HepG2 (cell line): ENCODE results near the gene CASKIN1. TPM values are rescaled to one million over a fixed set of nuclear protein-coding genes. Genes with fewer than 3 reads are reported as not detected.

Source experiments
- CBFB ChIP-seq: sonication (generic); formaldehyde crosslinking; IDR thresholded peaks from 2 replicates; pipeline ENCODE4 v1.4.0; 2020; ENCODE audit warnings: missing genetic modification reagents
- CSRNP1 ChIP-seq: sonication (generic); formaldehyde crosslinking; IDR thresholded peaks from 2 replicates; pipeline ENCODE4 v1.8.1; 2023; ENCODE audit warnings: mild to moderate bottlenecking, missing genetic modification reagents
- ELF4 ChIP-seq: sonication (generic); formaldehyde crosslinking; IDR thresholded peaks from 2 replicates; pipeline ENCODE4 v1.5.0; 2020; ENCODE audit warnings: missing genetic modification reagents, mild to moderate bottlenecking, moderate library complexity, borderline replicate concordance
- FUBP1 ChIP-seq: sonication (generic); formaldehyde crosslinking; IDR thresholded peaks from 2 replicates; pipeline ENCODE4 v1.5.1; 2020; ENCODE audit warnings: missing genetic modification reagents, mild to moderate bottlenecking, borderline replicate concordance
- HOXD1 ChIP-seq: sonication (generic); formaldehyde crosslinking; IDR thresholded peaks from 2 replicates; pipeline ENCODE4 v1.5.0; 2020; ENCODE audit warnings: missing genetic modification reagents
- KLF15 ChIP-seq: sonication (generic); formaldehyde crosslinking; IDR thresholded peaks from 2 replicates; pipeline ENCODE4 v1.8.1; 2023; ENCODE audit warnings: borderline replicate concordance, mild to moderate bottlenecking, inconsistent platforms, missing genetic modification reagents, mixed read lengths
- KMT2B ChIP-seq: IDR thresholded peaks from 2 replicates; pipeline ENCODE4 v1.6.1; 2016; ENCODE audit warnings: missing genetic modification reagents, missing compliant biosample characterization
- MTF1 ChIP-seq: sonication (generic); formaldehyde crosslinking; IDR thresholded peaks from 2 replicates; pipeline ENCODE4 v1.5.0; 2020; ENCODE audit warnings: missing genetic modification reagents
- NCOA1 ChIP-seq: sonication (generic); formaldehyde crosslinking; IDR thresholded peaks from 2 replicates; pipeline ENCODE4 v1.9.0; 2021; ENCODE audit warnings: missing genetic modification reagents
- NKX3-1 ChIP-seq: sonication (generic); formaldehyde crosslinking; IDR thresholded peaks from 2 replicates; pipeline ENCODE4 v1.5.0; 2020; ENCODE audit warnings: missing genetic modification reagents
- NR2C2 ChIP-seq: sonication (generic); formaldehyde crosslinking; IDR thresholded peaks from 2 replicates; pipeline ENCODE4 v1.4.0; 2020; ENCODE audit warnings: missing genetic modification reagents, mild to moderate bottlenecking, moderate library complexity, borderline replicate concordance
- RFXAP ChIP-seq: sonication (generic); formaldehyde crosslinking; IDR thresholded peaks from 2 replicates; pipeline ENCODE4 v1.4.0; 2020; ENCODE audit warnings: missing genetic modification reagents, borderline replicate concordance
- TBP ChIP-seq: sonication (generic); formaldehyde crosslinking; IDR thresholded peaks from 2 replicates; pipeline ENCODE4 v1.5.0; 2020; ENCODE audit warnings: missing genetic modification reagents
- ZMAT5 ChIP-seq: sonication (generic); formaldehyde crosslinking; IDR thresholded peaks from 2 replicates; pipeline ENCODE4 v1.5.0; 2020; ENCODE audit warnings: mild to moderate bottlenecking, low read depth, missing genetic modification reagents, borderline replicate concordance
- ZNF180 ChIP-seq: sonication (generic); formaldehyde crosslinking; IDR thresholded peaks from 2 replicates; pipeline ENCODE4 v1.4.0; 2020; ENCODE audit warnings: low read depth, missing genetic modification reagents, borderline replicate concordance
- ZNF30 ChIP-seq: sonication (generic); formaldehyde crosslinking; IDR thresholded peaks from 2 replicates; pipeline ENCODE4 v1.5.0; 2020; ENCODE audit warnings: mild to moderate bottlenecking, missing genetic modification reagents
- ZNF546 ChIP-seq: sonication (generic); formaldehyde crosslinking; conservative IDR thresholded peaks from 2 replicates; pipeline ENCODE4 v1.8.1; 2023; ENCODE audit warnings: mild to moderate bottlenecking, missing genetic modification reagents
- ZNF552 ChIP-seq: sonication (generic); formaldehyde crosslinking; IDR thresholded peaks from 2 replicates; pipeline ENCODE4 v1.9.0; 2022; ENCODE audit warnings: missing genetic modification reagents, mild to moderate bottlenecking, borderline replicate concordance
- ZNF891 ChIP-seq: sonication (generic); formaldehyde crosslinking; IDR thresholded peaks from 2 replicates; pipeline ENCODE4 v1.5.0; 2020; ENCODE audit warnings: mild to moderate bottlenecking, missing genetic modification reagents
- polyA plus RNA-seq, 8 experiments: library from polyadenylated mRNA; depleted of rRNA in 3 of 8; stranded (reverse) in 7 of 8; unstranded in 1 of 8; fragments of >200 nt; fragmentation: Illumina TruSeq in 4 of 8; extraction: Trizol in 4 of 8; gene quantifications; 2 replicates each; pipeline versions ENCODE4 v1.2.1 to v1.2.3, GENCODE V29; 2011 to 2016; ENCODE audit warnings: low read depth in 4 of 8, missing spikeins in 1 of 8, mixed read lengths in 1 of 8; ENCODE audit not compliant: insufficient read depth in 1 of 8
- total RNA-seq, 5 experiments: library from RNA; depleted of rRNA; stranded (reverse); fragments of >200 nt; fragmentation: Illumina TruSeq; extraction: Trizol; gene quantifications; 2 replicates each; pipeline ENCODE4 v1.2.3, GENCODE V29; 2016; ENCODE audit warnings: low read depth in 1 of 5
- TF ChIP-seq, protein P1 (sequence below): sonication (generic); formaldehyde crosslinking; IDR thresholded peaks from 2 replicates; pipeline ENCODE4 v1.9.0; 2021; ENCODE audit warnings: missing genetic modification reagents, mild to moderate bottlenecking, borderline replicate concordance
- TF ChIP-seq, protein P2 (sequence below): sonication (generic); formaldehyde crosslinking; IDR thresholded peaks from 2 replicates; pipeline ENCODE4 v1.5.0; 2020; ENCODE audit warnings: missing genetic modification reagents, mild to moderate bottlenecking, borderline replicate concordance
- TF ChIP-seq, protein P3 (sequence below): sonication (generic); formaldehyde crosslinking; IDR thresholded peaks from 2 replicates; pipeline ENCODE4 v1.5.0; 2020; ENCODE audit warnings: missing genetic modification reagents

The CASKIN1 gene
- total and polyA plus RNA-seq, 2 of the 13 experiments (the other 11 are each of a cell fraction or from before 2014, with no cell fraction given): 1.2 to 2.2 TPM

DNA sequence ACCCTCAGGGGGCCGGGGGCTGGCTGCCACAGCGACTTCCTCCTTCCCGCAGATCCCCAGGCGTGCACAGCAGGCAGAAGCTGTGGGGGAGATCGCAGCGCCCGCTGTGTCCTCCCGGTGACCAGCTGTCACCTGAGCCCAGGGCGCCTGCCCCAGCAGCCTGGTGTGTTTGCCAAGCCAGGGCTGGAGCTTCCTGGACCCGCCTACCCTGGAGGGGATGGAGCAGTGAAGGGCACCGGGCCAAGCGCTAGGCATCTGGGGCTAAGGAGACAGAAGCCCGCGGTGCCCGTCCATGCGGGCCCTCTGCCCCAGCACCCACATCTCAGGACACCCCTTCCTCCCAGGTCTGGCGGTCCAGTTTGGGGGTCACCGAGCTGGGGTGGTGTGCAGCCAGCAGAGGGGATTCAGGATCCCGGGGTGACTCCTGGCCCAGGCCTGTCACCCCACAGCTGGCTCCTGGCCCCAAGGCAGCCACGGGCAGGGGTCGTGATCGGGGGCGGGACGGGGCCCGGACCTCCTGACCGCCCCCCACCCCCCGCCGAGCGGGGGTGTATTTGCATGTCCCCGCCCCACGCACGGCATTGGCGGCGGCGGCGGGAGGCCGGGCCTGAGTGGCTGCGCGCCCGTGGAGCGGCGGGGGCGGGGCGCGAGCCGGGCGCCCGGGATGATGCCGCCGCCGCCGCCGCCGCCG lies 48.3 kb downstream of the CASKIN1 start, which contains the start of gene RAB26 (continued):
- TF ChIP-seq FUBP1 (CRISPR knock-in tag) (no peak), NKX3-1 (no peak), CSRNP1 (peak; percentile 37; the same call in 1 of the 2 replicates), ZNF552 (no peak), NCOA1 (CRISPR knock-in tag) (no peak), KMT2B (CRISPR knock-in tag) (no peak), KLF15 (no peak), ZNF180 (CRISPR knock-in tag) (no peak), ZNF546 (CRISPR knock-in tag) (no peak), ZNF891 (CRISPR knock-in tag) (no peak), ZNF30 (no peak), ELF4 (no peak), RFXAP (CRISPR knock-in tag) (no peak), TBP (no peak), MTF1 (no peak), NR2C2 (CRISPR knock-in tag) (no peak), ZMAT5 (CRISPR knock-in tag) (no peak), CBFB (0 out of 2 replicates have a peak, but pooled peaks have one; percentile 43), HOXD1 (no peak)
- TF ChIP-seq, protein P1, sequence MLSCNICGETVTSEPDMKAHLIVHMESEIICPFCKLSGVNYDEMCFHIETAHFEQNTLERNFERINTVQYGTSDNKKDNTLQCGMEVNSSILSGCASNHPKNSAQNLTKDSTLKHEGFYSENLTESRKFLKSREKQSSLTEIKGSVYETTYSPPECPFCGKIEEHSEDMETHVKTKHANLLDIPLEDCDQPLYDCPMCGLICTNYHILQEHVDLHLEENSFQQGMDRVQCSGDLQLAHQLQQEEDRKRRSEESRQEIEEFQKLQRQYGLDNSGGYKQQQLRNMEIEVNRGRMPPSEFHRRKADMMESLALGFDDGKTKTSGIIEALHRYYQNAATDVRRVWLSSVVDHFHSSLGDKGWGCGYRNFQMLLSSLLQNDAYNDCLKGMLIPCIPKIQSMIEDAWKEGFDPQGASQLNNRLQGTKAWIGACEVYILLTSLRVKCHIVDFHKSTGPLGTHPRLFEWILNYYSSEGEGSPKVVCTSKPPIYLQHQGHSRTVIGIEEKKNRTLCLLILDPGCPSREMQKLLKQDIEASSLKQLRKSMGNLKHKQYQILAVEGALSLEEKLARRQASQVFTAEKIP (CRISPR knock-in tag): no peak
- TF ChIP-seq, protein P2, sequence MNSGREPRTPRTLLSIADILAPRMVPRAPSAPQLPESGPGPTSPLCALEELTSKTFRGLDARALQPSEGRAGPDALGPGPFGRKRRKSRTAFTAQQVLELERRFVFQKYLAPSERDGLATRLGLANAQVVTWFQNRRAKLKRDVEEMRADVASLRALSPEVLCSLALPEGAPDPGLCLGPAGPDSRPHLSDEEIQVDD (CRISPR knock-in tag): no peak
- TF ChIP-seq, protein P3, sequence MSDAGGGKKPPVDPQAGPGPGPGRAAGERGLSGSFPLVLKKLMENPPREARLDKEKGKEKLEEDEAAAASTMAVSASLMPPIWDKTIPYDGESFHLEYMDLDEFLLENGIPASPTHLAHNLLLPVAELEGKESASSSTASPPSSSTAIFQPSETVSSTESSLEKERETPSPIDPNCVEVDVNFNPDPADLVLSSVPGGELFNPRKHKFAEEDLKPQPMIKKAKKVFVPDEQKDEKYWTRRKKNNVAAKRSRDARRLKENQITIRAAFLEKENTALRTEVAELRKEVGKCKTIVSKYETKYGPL (CRISPR knock-in tag): no peak
